IMR-90 (cell line): ENCODE data around the gene SPAG8. TPM values are rescaled to one million over a fixed set of nuclear protein-coding genes. Genes with fewer than 3 reads are reported as not detected.

Source experiments
- ATAC-seq: fragments of 200-7000 bp; cut with Tn5 transposase; 2 replicates; pipeline ENCODE4 v1.9.1; 2020; ENCODE audit warnings: low read depth, mild to moderate bottlenecking, moderate library complexity
- BruUV-seq: library from RNA; stranded (reverse); fragments of 400-500 nt; replicated peaks from 2 replicates; lab custom pipeline; 2021; lab: Mats Ljungman, UMichigan
- CTCF ChIA-PET: fragments of 300-600 bp; formaldehyde crosslinking; extraction: SDS; loops from one replicate; lab custom pipeline; 2021; ENCODE audit warnings: antibody characterized with exemption; lab: Yijun Ruan, JAX
- POLR2A ChIA-PET: fragments of 300-600 bp; sonication (Branson Sonifier 250); formaldehyde crosslinking; loops from one replicate; lab custom pipeline; 2022; ENCODE audit warnings: antibody characterized with exemption; ENCODE audit not compliant: unreplicated experiment; lab: Charles Lee
- DNase-seq: peaks from one replicate; pipeline ENCODE4 v3.0.0; 2013
- H2AFZ ChIP-seq: replicated peaks from 2 replicates; pipeline ENCODE3; 2013; ENCODE audit warnings: low read length, mild to moderate bottlenecking; ENCODE audit not compliant: poor library complexity
- H2AK5ac ChIP-seq: 2 replicates; pipeline ENCODE4 v1.6.1; 2013; ENCODE audit warnings: low read depth, low read length, inconsistent platforms
- H2AK9ac ChIP-seq: replicated peaks from 2 replicates; pipeline ENCODE3; 2013; ENCODE audit warnings: mild to moderate bottlenecking, low read depth, low read length, moderate library complexity; ENCODE audit not compliant: poor library complexity
- H2BK120ac ChIP-seq: 2 replicates; pipeline ENCODE4 v1.6.1; 2013; ENCODE audit warnings: low read depth, low read length, inconsistent platforms
- H2BK15ac ChIP-seq: 3 replicates; pipeline ENCODE4 v1.6.1; 2013; ENCODE audit warnings: low read depth, low read length, inconsistent platforms
- H2BK20ac ChIP-seq: 2 replicates; pipeline ENCODE4 v1.6.1; 2013; ENCODE audit warnings: low read depth, mild to moderate bottlenecking, inconsistent platforms, low read length, moderate library complexity
- H2BK5ac ChIP-seq: 2 replicates; pipeline ENCODE4 v1.6.1; 2013; ENCODE audit warnings: mild to moderate bottlenecking, low read depth, low read length, inconsistent platforms; ENCODE audit not compliant: poor library complexity, severe bottlenecking
- H3K14ac ChIP-seq: replicated peaks from 2 replicates; pipeline ENCODE4 v1.6.1; 2013; ENCODE audit warnings: low read depth, low read length, inconsistent platforms
- H3K18ac ChIP-seq: 2 replicates; pipeline ENCODE4 v1.6.1; 2013; ENCODE audit warnings: low read depth, low read length, control low read depth
- H3K23ac ChIP-seq: 2 replicates; pipeline ENCODE4 v1.6.1; 2013; ENCODE audit warnings: low read depth, low read length, inconsistent platforms
- H3K27ac ChIP-seq: 2 replicates; pipeline ENCODE4 v1.5.1; 2013; ENCODE audit warnings: mild to moderate bottlenecking, control low read depth, low read length; ENCODE audit not compliant: insufficient read depth
- H3K27me3 ChIP-seq: 2 replicates; pipeline ENCODE4 v1.6.1; 2013; ENCODE audit warnings: low read length; ENCODE audit not compliant: control insufficient read depth, insufficient read depth
- H3K36me3 ChIP-seq: 2 replicates; pipeline ENCODE4 v1.6.1; 2013; ENCODE audit warnings: low read length, mixed read lengths; ENCODE audit not compliant: control insufficient read depth, insufficient read depth
- H3K4ac ChIP-seq: 2 replicates; pipeline ENCODE4 v1.6.1; 2013; ENCODE audit warnings: low read depth, low read length, inconsistent platforms
- H3K4me1 ChIP-seq: 2 replicates; pipeline ENCODE4 v1.6.1; 2013; ENCODE audit warnings: low read length, mixed read lengths; ENCODE audit not compliant: control insufficient read depth, insufficient read depth
- H3K4me2 ChIP-seq: 2 replicates; pipeline ENCODE4 v1.6.1; 2013; ENCODE audit warnings: low read depth, mild to moderate bottlenecking, control low read depth, low read length, moderate library complexity
- H3K4me3 ChIP-seq: 2 replicates; pipeline ENCODE4 v1.5.1; 2013; ENCODE audit warnings: low read depth, mild to moderate bottlenecking, control low read depth, low read length, moderate library complexity; ENCODE audit not compliant: insufficient read depth
- H3K56ac ChIP-seq: 2 replicates; pipeline ENCODE4 v1.6.1; 2013; ENCODE audit warnings: low read length, inconsistent platforms; ENCODE audit not compliant: insufficient read depth; ENCODE audit errors: extremely low read depth
- H3K79me1 ChIP-seq, 2 experiments: 2 replicates each; pipeline ENCODE4 v1.6.1; 2013; ENCODE audit warnings: low read length in 2 of 2, inconsistent platforms in 1 of 2, low read depth in 1 of 2
- H3K9ac ChIP-seq: 2 replicates; pipeline ENCODE4 v1.6.1; 2013; ENCODE audit warnings: low read depth, low read length, control low read depth
- H3K9me1 ChIP-seq: 2 replicates; pipeline ENCODE4 v1.6.1; 2013; ENCODE audit warnings: low read length, inconsistent platforms; ENCODE audit not compliant: insufficient read depth
- H3K9me3 ChIP-seq: 2 replicates; pipeline ENCODE4 v1.6.1; 2013; ENCODE audit warnings: low read length; ENCODE audit not compliant: control insufficient read depth, insufficient read depth
- H4K20me1 ChIP-seq: 2 replicates; pipeline ENCODE4 v1.6.1; 2013; ENCODE audit warnings: low read length, inconsistent platforms; ENCODE audit not compliant: insufficient read depth
- H4K5ac ChIP-seq: 2 replicates; pipeline ENCODE4 v1.6.1; 2013; ENCODE audit warnings: mild to moderate bottlenecking, low read depth, low read length, control low read depth
- H4K8ac ChIP-seq, 2 experiments: 2 replicates each; pipeline ENCODE4 v1.6.1; 2013; ENCODE audit warnings: low read depth in 2 of 2, low read length in 2 of 2, control low read depth in 1 of 2, inconsistent platforms in 1 of 2
- H4K91ac ChIP-seq: 2 replicates; pipeline ENCODE4 v1.6.1; 2013; ENCODE audit warnings: low read depth, low read length, inconsistent platforms; ENCODE audit not compliant: insufficient read depth
- BHLHE40 ChIP-seq: fragments of 150-350 bp; IDR thresholded peaks from 2 replicates; pipeline ENCODE4 v1.6.1; 2016; ENCODE audit warnings: mild to moderate bottlenecking, low read depth, low read length
- CEBPB ChIP-seq: IDR thresholded peaks from 2 replicates; pipeline ENCODE4 v1.6.1; 2012; ENCODE audit warnings: low read depth, low read length, improper control_type of control experiment
- CHD1 ChIP-seq: IDR thresholded peaks from 2 replicates; pipeline ENCODE4 v1.6.1; 2012; ENCODE audit warnings: low read depth, low read length, improper control_type of control experiment
- FOS ChIP-seq: fragments of 150-350 bp; IDR thresholded peaks from 2 replicates; pipeline ENCODE4 v1.6.1; 2016; ENCODE audit warnings: low read depth, low read length
- MAFK ChIP-seq: IDR thresholded peaks from 2 replicates; pipeline ENCODE4 v1.6.1; 2012; ENCODE audit warnings: low read depth, low read length, improper control_type of control experiment
- MAZ ChIP-seq: IDR thresholded peaks from 2 replicates; pipeline ENCODE4 v1.6.1; 2012; ENCODE audit warnings: low read depth, mild to moderate bottlenecking, low read length, improper control_type of control experiment, moderate library complexity, borderline replicate concordance
- MXI1 ChIP-seq: IDR thresholded peaks from 2 replicates; pipeline ENCODE4 v1.6.1; 2012; ENCODE audit warnings: low read depth, mild to moderate bottlenecking, low read length, moderate library complexity, borderline replicate concordance
- NFE2L2 ChIP-seq: fragments of 150-350 bp; IDR thresholded peaks from 2 replicates; pipeline ENCODE4 v1.6.1; 2016; ENCODE audit warnings: low read depth, mild to moderate bottlenecking, low read length
- POLR2A ChIP-seq: IDR thresholded peaks from 2 replicates; pipeline ENCODE4 v1.6.1; 2012; ENCODE audit warnings: mild to moderate bottlenecking, low read depth, low read length
- RAD21 ChIP-seq: IDR thresholded peaks from 2 replicates; pipeline ENCODE4 v1.6.1; 2012; ENCODE audit warnings: low read length, improper control_type of control experiment
- RCOR1 ChIP-seq: IDR thresholded peaks from 2 replicates; pipeline ENCODE4 v1.6.1; 2012; ENCODE audit warnings: mild to moderate bottlenecking, low read length, improper control_type of control experiment; ENCODE audit not compliant: insufficient replicate concordance
- RFX5 ChIP-seq: IDR thresholded peaks from 2 replicates; pipeline ENCODE4 v1.8.0; 2012; ENCODE audit warnings: low read depth, mild to moderate bottlenecking, low read length, moderate library complexity
- SMC3 ChIP-seq: fragments of 150-350 bp; IDR thresholded peaks from 2 replicates; pipeline ENCODE4 v1.6.1; 2016; ENCODE audit warnings: low read depth, mild to moderate bottlenecking, antibody characterized with exemption, low read length, moderate library complexity
- WGBS, 2 experiments: methylation state at CpG; one replicate each; pipeline versions ENCODE4 v1.1.5 to v1.1.7; 2013; ENCODE audit warnings: missing lambda C conversion rate in 2 of 2; ENCODE audit not compliant: insufficient read length in 1 of 2; ENCODE audit errors: extremely low coverage in 2 of 2; 5-methylcytosine and 5-hydroxymethylcytosine counted together
- dilution Hi-C: fragments of 300-500 bp; cut with HindIII; formaldehyde crosslinking; loops from one replicate; pipeline ENCODE4 v1.14.3; 2018; ENCODE audit warnings: low sequenced_read_pairs; ENCODE audit not compliant: unreplicated experiment
- in situ Hi-C: fragments of 300-500 bp; cut with MboI; formaldehyde crosslinking; loops from 3 replicates; pipeline ENCODE4 v1.14.3; 2019; ENCODE audit warnings: low sequenced_read_pairs, inconsistent platforms, mixed read lengths
- intact Hi-C: fragments of 100-400 bp; cut with micrococcal nuclease; formaldehyde crosslinking; loops from 2 replicates; pipeline ENCODE4 v1.10.0; 2022
- polyA plus RNA-seq, 3 experiments: library from polyadenylated mRNA; depleted of rRNA; stranded (reverse); fragments of >200 nt; gene quantifications; 2 replicates each; pipeline ENCODE4 v1.2.3, GENCODE V29; 2012; ENCODE audit warnings: low replicate concordance in 1 of 3
- total RNA-seq: library from RNA; depleted of rRNA; stranded (reverse); fragments of >200 nt; gene quantifications from 2 replicates; pipeline ENCODE4 v1.2.3, GENCODE V29; 2012
- TF ChIP-seq, protein P1 (sequence below): conservative IDR thresholded peaks from 2 replicates; pipeline ENCODE4 v1.5.1; 2012; ENCODE audit warnings: mild to moderate bottlenecking, low read depth, low read length, improper control_type of control experiment
- TF ChIP-seq, protein P2 (sequence below): fragments of 150-350 bp; IDR thresholded peaks from 2 replicates; pipeline ENCODE4 v1.6.1; 2017; ENCODE audit warnings: mild to moderate bottlenecking, antibody characterized with exemption, low read length, low read depth
- TF ChIP-seq, protein P3 (sequence below): fragments of 150-350 bp; IDR thresholded peaks from 2 replicates; pipeline ENCODE4 v1.6.1; 2016; ENCODE audit warnings: low read depth, mild to moderate bottlenecking, low read length, moderate library complexity, borderline replicate concordance

SPAG8 gene
- total and polyA plus RNA-seq, 2 of the 4 experiments (the other 2 are of a cell fraction) = 0.72 to 0.84 TPM

DNA sequence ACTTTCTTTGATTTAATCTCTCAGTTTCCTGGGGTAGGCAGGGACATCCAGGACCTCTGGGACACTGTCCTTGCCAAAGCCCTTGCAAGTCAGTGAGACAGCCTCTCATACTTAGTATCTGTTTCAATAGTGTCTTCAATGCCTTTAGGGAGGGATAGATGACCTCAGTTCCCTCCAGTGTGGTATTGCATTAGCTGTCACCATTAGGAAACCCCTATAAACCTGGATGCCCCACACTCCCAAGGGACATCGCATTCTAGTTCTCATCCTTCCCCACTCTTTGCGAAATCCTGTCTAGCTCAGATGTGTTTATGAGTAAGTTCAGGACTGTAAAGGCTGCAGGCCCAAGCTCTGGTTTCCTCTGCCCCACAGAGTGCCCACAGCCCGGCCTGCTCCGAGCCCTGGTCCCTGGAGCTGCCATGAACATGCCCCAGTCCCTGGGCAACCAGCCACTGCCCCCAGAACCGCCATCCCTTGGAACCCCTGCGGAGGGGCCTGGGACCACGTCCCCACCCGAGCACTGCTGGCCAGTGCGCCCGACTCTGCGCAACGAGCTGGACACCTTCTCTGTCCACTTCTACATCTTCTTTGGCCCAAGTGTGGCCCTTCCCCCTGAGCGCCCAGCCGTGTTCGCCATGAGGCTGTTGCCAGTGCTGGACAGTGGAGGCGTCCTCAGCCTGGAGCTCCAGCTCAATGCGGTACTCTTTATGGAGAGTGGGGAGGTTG, 30.1 kb upstream of the SPAG8 start:
- Histone ChIP-seq H3K23ac (no peak overlapping the region), H3K4me1 (peaks cover 17% of the 10 kb centered on the region), H2AK9ac (peak overlapping the region; percentile 25), H4K20me1 (peaks cover 9% of the 10 kb centered on the region; the same call in 1 of the 2 replicates), H3K9me1 (peaks cover 21% of the 10 kb centered on the region), H3K14ac (no peak overlapping the region), H2AFZ (no peak overlapping the region), H4K8ac (no peak overlapping the region), H2BK120ac (no peak overlapping the region), H3K4ac (peak overlapping the region; percentile 14; the same call in 1 of the 2 replicates), H3K9ac (no peak overlapping the region), H3K56ac (no peak overlapping the region), H4K5ac (no peak overlapping the region), H3K27ac (no peak overlapping the region), H2BK5ac (no peak overlapping the region), H3K18ac (no peak overlapping the region), H3K9me3 (no peaks in the 10 kb centered on the region), H2BK20ac (no peak overlapping the region), H2BK15ac (no peak overlapping the region), H4K91ac (no peak overlapping the region), H2AK5ac (no peak overlapping the region), H3K36me3 (peaks cover 7% of the 10 kb centered on the region), H3K4me3 (no peak overlapping the region), H3K4me2 (no peak overlapping the region), H3K27me3 (no peaks in the 10 kb centered on the region), H3K79me1 (peaks cover 4 to 6% of the 10 kb centered on the region in 2 experiments; a peak in 1 of 4 replicates)
- no TSS peak for BruUV-seq
- DNase-seq = no peak
- no peak for ATAC-seq
- in situ Hi-C loops = no loop called here
- WGBS, 2 experiments = no CpG with 5 or more reads among the region's 17 CpGs
- CTCF ChIA-PET = no interaction called here
- TF ChIP-seq, protein P1, sequence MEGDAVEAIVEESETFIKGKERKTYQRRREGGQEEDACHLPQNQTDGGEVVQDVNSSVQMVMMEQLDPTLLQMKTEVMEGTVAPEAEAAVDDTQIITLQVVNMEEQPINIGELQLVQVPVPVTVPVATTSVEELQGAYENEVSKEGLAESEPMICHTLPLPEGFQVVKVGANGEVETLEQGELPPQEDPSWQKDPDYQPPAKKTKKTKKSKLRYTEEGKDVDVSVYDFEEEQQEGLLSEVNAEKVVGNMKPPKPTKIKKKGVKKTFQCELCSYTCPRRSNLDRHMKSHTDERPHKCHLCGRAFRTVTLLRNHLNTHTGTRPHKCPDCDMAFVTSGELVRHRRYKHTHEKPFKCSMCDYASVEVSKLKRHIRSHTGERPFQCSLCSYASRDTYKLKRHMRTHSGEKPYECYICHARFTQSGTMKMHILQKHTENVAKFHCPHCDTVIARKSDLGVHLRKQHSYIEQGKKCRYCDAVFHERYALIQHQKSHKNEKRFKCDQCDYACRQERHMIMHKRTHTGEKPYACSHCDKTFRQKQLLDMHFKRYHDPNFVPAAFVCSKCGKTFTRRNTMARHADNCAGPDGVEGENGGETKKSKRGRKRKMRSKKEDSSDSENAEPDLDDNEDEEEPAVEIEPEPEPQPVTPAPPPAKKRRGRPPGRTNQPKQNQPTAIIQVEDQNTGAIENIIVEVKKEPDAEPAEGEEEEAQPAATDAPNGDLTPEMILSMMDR = no peak
- no peak for TF ChIP-seq MAZ
- no peak for TF ChIP-seq BHLHE40
- no peak for TF ChIP-seq RCOR1
- no peak for TF ChIP-seq RAD21
- TF ChIP-seq CEBPB = no peak
- TF ChIP-seq POLR2A = no peak
- TF ChIP-seq MXI1 = no peak
- TF ChIP-seq, protein P2, sequence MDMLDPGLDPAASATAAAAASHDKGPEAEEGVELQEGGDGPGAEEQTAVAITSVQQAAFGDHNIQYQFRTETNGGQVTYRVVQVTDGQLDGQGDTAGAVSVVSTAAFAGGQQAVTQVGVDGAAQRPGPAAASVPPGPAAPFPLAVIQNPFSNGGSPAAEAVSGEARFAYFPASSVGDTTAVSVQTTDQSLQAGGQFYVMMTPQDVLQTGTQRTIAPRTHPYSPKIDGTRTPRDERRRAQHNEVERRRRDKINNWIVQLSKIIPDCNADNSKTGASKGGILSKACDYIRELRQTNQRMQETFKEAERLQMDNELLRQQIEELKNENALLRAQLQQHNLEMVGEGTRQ = no peak
- TF ChIP-seq FOS = no peak
- no peak for TF ChIP-seq RFX5
- no peak for TF ChIP-seq NFE2L2
- TF ChIP-seq MAFK = no peak
- TF ChIP-seq SMC3 = no peak
- no peak for TF ChIP-seq CHD1
- TF ChIP-seq, protein P3, sequence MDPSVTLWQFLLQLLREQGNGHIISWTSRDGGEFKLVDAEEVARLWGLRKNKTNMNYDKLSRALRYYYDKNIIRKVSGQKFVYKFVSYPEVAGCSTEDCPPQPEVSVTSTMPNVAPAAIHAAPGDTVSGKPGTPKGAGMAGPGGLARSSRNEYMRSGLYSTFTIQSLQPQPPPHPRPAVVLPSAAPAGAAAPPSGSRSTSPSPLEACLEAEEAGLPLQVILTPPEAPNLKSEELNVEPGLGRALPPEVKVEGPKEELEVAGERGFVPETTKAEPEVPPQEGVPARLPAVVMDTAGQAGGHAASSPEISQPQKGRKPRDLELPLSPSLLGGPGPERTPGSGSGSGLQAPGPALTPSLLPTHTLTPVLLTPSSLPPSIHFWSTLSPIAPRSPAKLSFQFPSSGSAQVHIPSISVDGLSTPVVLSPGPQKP = no peak
- intact Hi-C loops = no loop called here
- POLR2A ChIA-PET = no interaction called here
- dilution Hi-C loops = no loop called here
